Measurements from ENCODE around the gene GDF15.

GDF15 gene

DNA sequence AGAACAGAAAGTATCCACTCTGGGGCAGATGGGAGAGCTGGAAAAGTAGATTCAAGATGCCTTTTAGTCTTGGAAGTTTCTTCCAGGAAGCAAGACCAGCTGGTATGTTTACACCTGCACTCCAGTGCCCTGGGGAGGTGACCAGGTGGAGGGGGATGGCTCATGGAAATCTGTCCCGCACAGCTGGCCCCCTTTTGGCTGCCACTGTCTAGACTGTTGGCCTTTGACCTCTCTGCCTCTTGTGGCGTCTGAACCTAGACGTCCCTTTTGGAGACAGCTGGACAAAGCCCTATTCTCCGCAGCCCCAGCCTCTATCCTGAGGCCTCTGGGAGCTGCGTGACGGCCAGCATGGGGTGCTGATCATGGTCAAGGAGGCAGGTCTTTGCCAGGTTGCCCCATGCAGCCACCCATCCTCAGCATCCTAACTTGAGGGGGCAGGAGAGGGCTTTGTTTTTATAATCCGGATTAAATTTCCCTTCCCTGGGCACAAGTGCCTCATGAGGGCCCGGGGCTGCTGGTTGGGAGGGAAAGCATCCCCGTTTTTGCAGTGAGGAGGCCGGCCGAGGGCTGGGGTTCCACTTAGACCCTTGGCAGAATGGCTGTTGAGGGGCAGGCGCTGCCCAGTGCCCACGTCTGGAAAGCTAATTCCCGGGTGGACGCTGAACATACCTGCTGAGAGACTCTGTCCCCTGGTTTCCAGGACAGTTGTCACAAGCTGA, 17.3 kb upstream of the GDF15 start:
- TF ChIP-seq, protein P1, sequence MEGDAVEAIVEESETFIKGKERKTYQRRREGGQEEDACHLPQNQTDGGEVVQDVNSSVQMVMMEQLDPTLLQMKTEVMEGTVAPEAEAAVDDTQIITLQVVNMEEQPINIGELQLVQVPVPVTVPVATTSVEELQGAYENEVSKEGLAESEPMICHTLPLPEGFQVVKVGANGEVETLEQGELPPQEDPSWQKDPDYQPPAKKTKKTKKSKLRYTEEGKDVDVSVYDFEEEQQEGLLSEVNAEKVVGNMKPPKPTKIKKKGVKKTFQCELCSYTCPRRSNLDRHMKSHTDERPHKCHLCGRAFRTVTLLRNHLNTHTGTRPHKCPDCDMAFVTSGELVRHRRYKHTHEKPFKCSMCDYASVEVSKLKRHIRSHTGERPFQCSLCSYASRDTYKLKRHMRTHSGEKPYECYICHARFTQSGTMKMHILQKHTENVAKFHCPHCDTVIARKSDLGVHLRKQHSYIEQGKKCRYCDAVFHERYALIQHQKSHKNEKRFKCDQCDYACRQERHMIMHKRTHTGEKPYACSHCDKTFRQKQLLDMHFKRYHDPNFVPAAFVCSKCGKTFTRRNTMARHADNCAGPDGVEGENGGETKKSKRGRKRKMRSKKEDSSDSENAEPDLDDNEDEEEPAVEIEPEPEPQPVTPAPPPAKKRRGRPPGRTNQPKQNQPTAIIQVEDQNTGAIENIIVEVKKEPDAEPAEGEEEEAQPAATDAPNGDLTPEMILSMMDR (IDR thresholded peaks at IDR 0.05; ENCODE audit: low read depth, low read length, missing control alignments), result no peak
- in situ Hi-C loops (cut with HindIII; ENCODE audit: low pct_ligation_motif_present, low sequenced_read_pairs), result no loop called here
- no peaks in the 10 kb centered on the region for H3K36me3 ChIP-seq (replicated peaks)
- H3K27ac ChIP-seq, result no peak overlapping the region
- DNase-seq, result no peak
- H3K4me3 ChIP-seq (ENCODE audit: low read depth, low read length), result no peak overlapping the region
- no peaks in the 10 kb centered on the region for H3K27me3 ChIP-seq (replicated peaks)

DNA sequence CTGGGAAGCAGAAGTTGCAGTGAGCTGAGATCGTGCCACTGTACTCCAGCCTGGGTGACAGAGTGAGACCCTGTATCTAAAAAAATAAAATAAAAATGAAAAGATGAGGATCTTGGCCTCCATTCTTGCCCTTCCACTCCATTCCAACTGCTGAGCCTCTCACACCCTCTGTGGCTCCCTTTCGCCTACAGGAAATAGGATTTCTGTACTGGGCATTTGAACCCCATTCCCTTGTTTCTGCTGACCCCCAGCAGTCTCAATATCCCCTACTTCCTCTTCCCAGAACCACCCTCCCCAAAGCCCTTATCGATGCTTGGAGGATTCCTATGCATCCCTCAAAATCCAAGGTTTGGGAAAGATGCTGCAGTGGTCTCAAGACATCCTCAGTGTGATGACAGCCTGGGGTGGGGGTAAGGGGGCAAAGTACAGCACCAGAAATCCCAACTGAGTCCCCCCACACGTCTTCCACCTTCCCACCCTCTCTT, 12.5 kb upstream of the GDF15 start:
- in situ Hi-C loops (cut with HindIII; ENCODE audit: low pct_ligation_motif_present, low sequenced_read_pairs), result no loop called here
- H3K36me3 ChIP-seq (replicated peaks), result no peaks in the 10 kb centered on the region
- peak overlapping the region; percentile 96 for H3K27ac ChIP-seq
- no peak overlapping the region for H3K4me3 ChIP-seq (ENCODE audit: low read depth, low read length)
- no peaks in the 10 kb centered on the region for H3K27me3 ChIP-seq (replicated peaks)
- DNase-seq, result no peak
- TF ChIP-seq, protein P1 (IDR thresholded peaks at IDR 0.05; ENCODE audit: low read depth, low read length, missing control alignments), result no peak

DNA sequence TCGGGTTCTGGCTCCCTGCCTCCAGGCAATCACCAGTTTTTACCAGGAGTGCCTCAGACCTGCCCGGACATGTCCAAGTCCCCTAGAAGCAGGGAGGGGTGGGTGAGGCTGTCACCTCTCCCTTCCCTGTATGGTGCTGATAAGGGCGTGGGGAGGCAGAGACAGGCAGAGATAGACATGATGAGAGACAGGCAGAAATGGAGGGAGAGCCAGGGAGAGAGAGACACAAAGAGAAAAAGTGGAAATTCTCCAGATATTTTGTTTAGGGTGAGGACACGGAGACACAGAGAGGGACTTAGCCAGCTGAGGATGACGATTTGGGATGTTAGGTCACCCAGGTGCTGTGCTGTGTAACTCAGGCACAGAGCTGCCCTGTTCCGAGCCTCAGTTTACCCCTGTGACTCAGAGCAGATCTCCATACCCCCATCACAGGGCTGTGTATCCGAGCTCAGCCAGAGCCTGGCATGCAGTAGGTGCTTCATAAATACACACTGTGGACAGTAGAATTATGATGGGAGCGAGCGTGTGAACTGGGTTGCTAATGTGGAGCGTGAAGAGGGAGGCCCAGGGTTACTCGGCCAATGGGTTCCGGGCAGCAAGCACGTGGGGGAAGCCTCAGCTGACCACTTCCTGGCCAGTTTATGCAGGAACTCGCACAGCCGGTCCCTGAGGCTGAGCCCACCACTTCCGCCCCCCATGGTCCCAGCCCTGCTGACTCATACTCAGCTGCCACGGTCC, 11.9 kb upstream of the GDF15 start:
- H3K27me3 ChIP-seq (replicated peaks), result no peaks in the 10 kb centered on the region
- TF ChIP-seq, protein P1 (IDR thresholded peaks at IDR 0.05; ENCODE audit: low read depth, low read length, missing control alignments), result no peak
- in situ Hi-C loops (cut with HindIII; ENCODE audit: low pct_ligation_motif_present, low sequenced_read_pairs), result no loop called here
- no peak overlapping the region for H3K4me3 ChIP-seq (ENCODE audit: low read depth, low read length)
- H3K36me3 ChIP-seq (replicated peaks), result no peaks in the 10 kb centered on the region
- H3K27ac ChIP-seq, result peak overlapping the region; percentile 96
- peak; percentile 99 for DNase-seq

DNA sequence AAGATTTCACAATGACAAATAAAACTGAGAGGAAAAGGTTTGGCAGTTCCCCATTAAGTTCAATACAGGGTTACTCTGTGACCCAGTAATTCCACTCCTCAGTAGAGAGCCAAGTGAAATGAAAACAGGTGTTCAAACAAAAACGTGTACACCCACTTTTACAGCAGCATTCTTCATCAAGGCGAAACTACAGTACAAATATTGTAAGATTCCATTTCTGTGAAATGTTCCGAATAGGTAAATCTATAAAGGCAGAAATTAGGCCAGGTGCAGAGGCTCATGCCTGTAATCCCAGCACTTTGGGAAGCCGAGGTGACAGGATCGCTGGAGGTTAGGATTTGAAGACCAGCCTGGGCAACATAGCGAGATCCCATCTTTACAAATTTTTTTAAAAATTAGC, 8.9 kb upstream of the GDF15 start:
- TF ChIP-seq, protein P1 (IDR thresholded peaks at IDR 0.05; ENCODE audit: low read depth, low read length, missing control alignments), result no peak
- Histone ChIP-seq H3K36me3 (replicated peaks) (no peaks in the 10 kb centered on the region), H3K27me3 (replicated peaks) (no peaks in the 10 kb centered on the region), H3K4me3 (ENCODE audit: low read depth, low read length) (no peak overlapping the region), H3K27ac (no peak overlapping the region)
- in situ Hi-C loops (cut with HindIII; ENCODE audit: low pct_ligation_motif_present, low sequenced_read_pairs), result no loop called here
- DNase-seq, result no peak

DNA sequence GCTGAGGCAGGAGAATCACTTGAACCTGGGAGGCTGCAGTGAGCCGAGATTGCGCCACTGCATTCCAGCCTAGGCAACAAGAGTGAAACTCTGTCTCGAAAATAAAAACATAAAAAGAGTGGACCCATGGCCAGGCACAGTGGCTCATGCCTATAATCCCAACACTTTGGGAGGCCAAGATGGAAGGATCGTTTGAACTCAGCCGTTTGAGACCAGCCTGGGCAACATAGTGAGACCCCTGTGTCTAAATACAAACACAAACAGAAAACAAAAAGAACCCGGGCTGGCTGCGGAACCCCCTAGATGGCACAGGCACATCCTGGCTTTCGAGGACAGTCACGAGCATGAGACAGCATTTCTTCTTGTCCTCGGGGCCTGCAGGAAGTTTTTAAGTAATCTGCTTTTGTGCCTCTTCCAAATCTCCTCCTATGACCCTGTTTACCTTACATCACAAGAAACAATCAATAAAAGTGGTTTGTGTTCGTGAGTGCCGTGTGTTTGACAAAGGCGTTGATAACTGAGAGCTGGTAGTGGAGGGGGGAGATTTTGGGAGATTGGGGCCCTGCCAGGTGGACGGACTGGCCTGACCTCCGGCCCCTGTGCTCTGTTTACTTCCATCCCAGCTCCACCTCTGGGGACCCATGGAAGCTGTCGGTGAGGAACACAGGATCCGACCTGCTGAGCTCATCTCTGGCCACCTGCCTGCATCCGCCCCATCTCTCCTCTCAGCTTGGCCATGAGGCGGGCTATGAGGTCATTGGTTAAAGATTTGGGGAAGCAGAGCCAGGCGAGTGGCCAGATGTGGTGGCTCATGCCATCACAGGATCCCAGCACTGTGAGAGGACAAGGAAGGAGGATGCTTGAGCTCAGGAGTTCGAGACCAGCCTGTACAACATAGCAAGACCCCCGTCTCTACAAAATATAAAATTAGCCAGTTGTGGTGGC, 5.9 kb upstream of the GDF15 start:
- H3K36me3 ChIP-seq (replicated peaks), result no peaks in the 10 kb centered on the region
- no peak overlapping the region for H3K27ac ChIP-seq
- in situ Hi-C loops (cut with HindIII; ENCODE audit: low pct_ligation_motif_present, low sequenced_read_pairs), result no loop called here
- no peaks in the 10 kb centered on the region for H3K27me3 ChIP-seq (replicated peaks)
- H3K4me3 ChIP-seq (ENCODE audit: low read depth, low read length), result no peak overlapping the region
- DNase-seq, result peak; percentile 43
- TF ChIP-seq, protein P1 (IDR thresholded peaks at IDR 0.05; ENCODE audit: low read depth, low read length, missing control alignments), result no peak
